Prostate gland (tissue), 2 donors: ENCODE results near the gene TNS3. TPM values are rescaled to one million over a fixed set of nuclear protein-coding genes. Genes with fewer than 3 reads are reported as not detected.

Source experiments
- DNase-seq: peaks from one replicate; pipeline ENCODE4 v3.0.0-alpha.2; 2019; ENCODE audit warnings: low spot score
- H3K27ac ChIP-seq, 2 donors: fragments of 200-600 bp; sonication (generic); 2 replicates each; pipeline ENCODE4 v1.5.1; 2017 to 2019
- H3K27me3 ChIP-seq: fragments of 200-600 bp; sonication (generic); replicated peaks from 2 replicates; pipeline ENCODE4 v1.5.1; 2019; ENCODE audit not compliant: insufficient read depth
- H3K36me3 ChIP-seq, 2 donors: fragments of 200-600 bp; sonication (generic); 1 replicate in 1 of 2; 2 replicates in 1 of 2; pipeline versions ENCODE4 v1.5.1 to v1.8.1; 2017 to 2019
- H3K4me1 ChIP-seq: fragments of 200-600 bp; sonication (generic); replicated peaks from 2 replicates; pipeline ENCODE4 v1.5.1; 2019
- H3K4me3 ChIP-seq, 2 donors: fragments of 200-600 bp; sonication (generic); 2 replicates each; pipeline ENCODE4 v1.5.1; 2017 to 2019
- H3K9me3 ChIP-seq: fragments of 200-600 bp; sonication (generic); 2 replicates; pipeline ENCODE4 v1.5.1; 2017
- CTCF ChIP-seq, 4 experiments: fragments of 200-600 bp in 2 of 4; fragments of 450-650 bp in 2 of 4; sonication (generic) in 2 of 4; IDR thresholded peaks; 1 replicate in 3 of 4; 2 replicates in 1 of 4; pipeline ENCODE4 v1.5.1; 2016 to 2019; ENCODE audit warnings: antibody characterized with exemption in 4 of 4, mild to moderate bottlenecking in 2 of 4, moderate library complexity in 2 of 4
- POLR2A ChIP-seq: fragments of 450-650 bp; IDR thresholded peaks from one replicate; pipeline ENCODE4 v1.6.1; 2016; ENCODE audit warnings: antibody characterized with exemption, mild to moderate bottlenecking
- POLR2AphosphoS5 ChIP-seq: sonication (generic); formaldehyde crosslinking; IDR thresholded peaks from one replicate; pipeline ENCODE4 v1.6.1; 2017; ENCODE audit warnings: antibody characterized with exemption
- WGBS: methylation state at CpG from one replicate; pipeline ENCODE4 v1.1.5; 2018; 5-methylcytosine and 5-hydroxymethylcytosine counted together
- intact Hi-C: fragments of 100-400 bp; cut with DNase I; formaldehyde crosslinking; loops from one replicate; pipeline ENCODE4 v1.14.2; 2022
- total RNA-seq, 2 donors: library from RNA; depleted of rRNA; stranded (reverse); fragments of >200 nt; gene quantifications; one replicate each; pipeline ENCODE4 v1.1.0, GENCODE V29; 2016

TNS3 gene
- total RNA-seq, 2 donors from 2014 or later = 19.5 to 95.8 TPM

- intact Hi-C loops = no loop called here
- no peaks in the 10 kb centered on the region for H3K9me3 ChIP-seq
- DNase-seq = no peak
- no peaks in the 10 kb centered on the region for H3K36me3 ChIP-seq
- H3K27me3 ChIP-seq = no peaks in the 10 kb centered on the region
- TF ChIP-seq CTCF (IDR thresholded peaks at IDR 0.05) (no peak), POLR2AphosphoS5 (no peak), POLR2A (no peak)
- 87% methylated on average over 23 of the region's 23 CpGs for WGBS
- no peak overlapping the region for H3K4me3 ChIP-seq
- no peak overlapping the region for H3K27ac ChIP-seq
- peaks cover 3% of the 10 kb centered on the region for H3K4me1 ChIP-seq
These were observed 45.9 kb downstream of the TNS3 start for GRCh38 chr7:47535704-47536628.

- H3K27ac ChIP-seq = no peak overlapping the region
- intact Hi-C loops = no loop called here
- H3K36me3 ChIP-seq = no peaks in the 10 kb centered on the region
- TF ChIP-seq POLR2AphosphoS5 = no peak
- TF ChIP-seq CTCF (IDR thresholded peaks at IDR 0.05) = no peak
- no peak for TF ChIP-seq POLR2A
- H3K9me3 ChIP-seq = no peaks in the 10 kb centered on the region
- peaks cover 3% of the 10 kb centered on the region for H3K4me1 ChIP-seq
- H3K4me3 ChIP-seq = no peak overlapping the region
- 70% methylated on average over 5 of the region's 5 CpGs for WGBS
- DNase-seq = no peak
- no peaks in the 10 kb centered on the region for H3K27me3 ChIP-seq
These were observed 46.7 kb downstream of the TNS3 start for GRCh38 chr7:47535035-47535703.

GRCh38 chr7:47534322-47535034 is 47.4 kb downstream of the TNS3 start:
- intact Hi-C loops = no loop called here
- H3K9me3 ChIP-seq = no peaks in the 10 kb centered on the region
- no peak overlapping the region for H3K27ac ChIP-seq
- WGBS = 86% methylated on average over 10 of the region's 10 CpGs
- H3K27me3 ChIP-seq = no peaks in the 10 kb centered on the region
- no peak for DNase-seq
- TF ChIP-seq POLR2A (no peak), POLR2AphosphoS5 (no peak), CTCF (IDR thresholded peaks at IDR 0.05) (no peak)
- peaks cover 3% of the 10 kb centered on the region for H3K4me1 ChIP-seq
- H3K36me3 ChIP-seq = no peaks in the 10 kb centered on the region
- H3K4me3 ChIP-seq = no peak overlapping the region

- TF ChIP-seq POLR2A (no peak), CTCF (IDR thresholded peaks at IDR 0.05) (no peak), POLR2AphosphoS5 (no peak)
- DNase-seq = no peak
- Histone ChIP-seq H3K36me3 (no peaks in the 10 kb centered on the region), H3K27ac (no peak overlapping the region), H3K27me3 (no peaks in the 10 kb centered on the region), H3K4me3 (no peak overlapping the region), H3K9me3 (no peaks in the 10 kb centered on the region), H3K4me1 (no peaks in the 10 kb centered on the region)
- 96% methylated on average over 17 of the region's 17 CpGs for WGBS
- intact Hi-C loops = no loop called here
These were observed 50.1 kb downstream of the TNS3 start for GRCh38 chr7:47531584-47532492.
